Body of pancreas (tissue), 4 donors: ENCODE measurements around the gene IL4. TPM values are rescaled to one million over a fixed set of nuclear protein-coding genes. Genes with fewer than 3 reads are reported as not detected.

Experiments used
- ATAC-seq: fragments of 150-250 bp; one replicate; pipeline ENCODE4 v1.9.1; 2016
- DNase-seq, 4 donors: peaks; one replicate each; pipeline ENCODE4 v3.0.0-alpha.2; 2019
- H3K27ac ChIP-seq, 4 donors: fragments of 200-600 bp; sonication (generic); 1 replicate in 3 of 4; 2 replicates in 1 of 4; pipeline versions ENCODE4 v1.5.1 to v1.6.1; 2016 to 2019; ENCODE audit warnings: mild to moderate bottlenecking in 1 of 4, mixed read lengths in 1 of 4, moderate library complexity in 1 of 4
- H3K27me3 ChIP-seq, 2 donors: fragments of 200-600 bp; sonication (generic); one replicate each; pipeline ENCODE4 v1.6.0; 2016; ENCODE audit warnings: mild to moderate bottlenecking in 1 of 2
- H3K36me3 ChIP-seq, 2 donors: fragments of 200-600 bp; sonication (generic); replicated peaks in 1 of 2; 2 replicates each; pipeline ENCODE4 v1.5.1; 2016; ENCODE audit warnings: low read depth in 2 of 2; ENCODE audit not compliant: insufficient read depth in 1 of 2
- H3K4me1 ChIP-seq: fragments of 200-600 bp; sonication (generic); one replicate; pipeline ENCODE4 v1.6.0; 2016
- H3K4me3 ChIP-seq, 2 donors: fragments of 200-600 bp; sonication (generic); 1 replicate in 1 of 2; 2 replicates in 1 of 2; pipeline ENCODE4 v1.5.1; 2016 to 2019
- H3K9me3 ChIP-seq, 3 donors: fragments of 200-600 bp; sonication (generic); 1 replicate in 2 of 3; 2 replicates in 1 of 3; pipeline ENCODE4 v1.5.1; 2016
- CTCF ChIP-seq, 7 experiments: fragments of 450-650 bp in 4 of 7; fragments of 200-600 bp in 3 of 7; sonication (generic) in 3 of 7; IDR thresholded peaks; one replicate each; pipeline ENCODE4 v1.5.1; 2016 to 2019; ENCODE audit warnings: antibody characterized with exemption in 7 of 7
- POLR2A ChIP-seq, 3 donors: fragments of 450-650 bp; IDR thresholded peaks; one replicate each; pipeline ENCODE4 v1.6.1; 2016; ENCODE audit warnings: antibody characterized with exemption in 3 of 3, mild to moderate bottlenecking in 2 of 3
- whole genome bisulfite sequencing, 2 donors: methylation state at CpG; one replicate each; pipeline ENCODE4 v1.1.5; 2017; 5-methylcytosine and 5-hydroxymethylcytosine counted together
- intact Hi-C: fragments of 100-400 bp; cut with DNase I; formaldehyde crosslinking; loops from one replicate; pipeline ENCODE4 v1.15.1; 2023
- total RNA-seq, 2 donors: library from RNA; depleted of rRNA; stranded (reverse); fragments of >200 nt; gene quantifications; one replicate each; pipeline ENCODE4 v1.1.0, GENCODE V29; 2016

Gene IL4
- total RNA-seq, 2 donors from 2014 or later, result not detected

- no peaks in the 10 kb centered on the region for H3K9me3 ChIP-seq
- no peak overlapping the region for H3K27ac ChIP-seq
- no peak overlapping the region for H3K4me3 ChIP-seq
- ATAC-seq (no peak), DNase-seq (no peak)
- H3K36me3 ChIP-seq, result peaks cover 0 to 9% of the 10 kb centered on the region in 2 donors
- TF ChIP-seq CTCF (IDR thresholded peaks at IDR 0.05), result no peak
- no peak for TF ChIP-seq POLR2A (IDR thresholded peaks at IDR 0.05)
- no peaks in the 10 kb centered on the region for H3K27me3 ChIP-seq
- 77 to 87% methylated on average over 1 of the region's 1 CpG for WGBS, 2 donors
- intact Hi-C loops, result no loop called here
- H3K4me1 ChIP-seq, result no peaks in the 10 kb centered on the region
These were observed 31.1 kb downstream of the IL4 start for GRCh38 chr5:132704875-132705274.

- Histone ChIP-seq H3K27ac (no peak overlapping the region), H3K9me3 (no peaks in the 10 kb centered on the region), H3K27me3 (no peaks in the 10 kb centered on the region), H3K4me3 (no peak overlapping the region), H3K4me1 (no peaks in the 10 kb centered on the region), H3K36me3 (peaks cover 0 to 2% of the 10 kb centered on the region in 2 donors)
- no peak for TF ChIP-seq POLR2A (IDR thresholded peaks at IDR 0.05)
- no peak for TF ChIP-seq CTCF (IDR thresholded peaks at IDR 0.05)
- intact Hi-C loops, result no loop called here
- no peak for ATAC-seq
- no peak for DNase-seq
These were observed 34.9 kb downstream of the IL4 start for GRCh38 chr5:132708645-132709044.

GRCh38 chr5:132714456-132715307 lies 40.9 kb downstream of the IL4 start:
- Histone ChIP-seq H3K36me3 (no peaks in the 10 kb centered on the region), H3K27ac (no peak overlapping the region), H3K9me3 (no peaks in the 10 kb centered on the region), H3K4me3 (no peak overlapping the region), H3K4me1 (no peaks in the 10 kb centered on the region), H3K27me3 (no peaks in the 10 kb centered on the region)
- no peak for ATAC-seq
- WGBS, 2 donors, result 56 to 58% methylated on average over 11 of the region's 11 CpGs
- no peak for TF ChIP-seq POLR2A (IDR thresholded peaks at IDR 0.05)
- TF ChIP-seq CTCF (IDR thresholded peaks at IDR 0.05), result peak; percentile 18 to 48 (median 41)
- intact Hi-C loops, result no loop called here
- DNase-seq, result no peak

DNA sequence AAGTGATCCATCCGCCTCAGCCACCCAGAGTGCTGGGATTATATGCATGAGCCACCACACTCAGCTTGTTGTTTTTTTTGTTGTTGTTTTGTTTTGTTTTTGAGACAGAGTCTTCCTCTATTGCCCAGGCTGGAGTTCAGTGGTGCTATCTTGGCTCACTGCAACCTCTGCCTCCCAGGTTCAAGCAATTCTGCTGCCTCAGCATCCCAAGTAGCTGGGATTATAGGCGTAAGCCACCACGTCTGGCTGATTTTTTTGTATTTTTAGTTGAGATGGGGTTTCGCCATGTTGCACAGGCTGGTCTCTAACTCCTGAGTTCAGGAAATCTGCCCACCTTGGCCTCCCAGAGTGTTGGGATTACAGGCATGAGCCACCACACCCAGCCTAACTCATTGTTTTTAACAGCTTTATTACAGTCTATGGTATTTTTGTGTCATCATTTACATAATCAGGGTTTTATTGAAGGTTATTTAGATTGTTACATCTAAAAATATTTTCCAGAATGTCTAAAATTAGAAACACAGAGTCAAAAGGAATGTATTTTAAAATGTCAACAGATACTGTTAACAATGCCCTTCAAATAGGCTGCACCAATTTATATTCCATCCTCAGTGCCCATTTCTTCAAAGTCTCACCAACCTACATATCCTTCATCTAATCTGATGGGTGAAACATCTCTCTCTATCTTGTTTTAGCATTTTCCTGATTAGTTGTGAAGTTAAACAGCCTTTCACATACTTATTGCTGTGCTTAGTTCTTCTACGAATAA lies 44.9 kb downstream of the IL4 start:
- TF ChIP-seq CTCF (IDR thresholded peaks at IDR 0.05), result no peak
- TF ChIP-seq POLR2A (IDR thresholded peaks at IDR 0.05), result no peak
- 90 to 95% methylated on average over 5 of the region's 5 CpGs for WGBS, 2 donors
- intact Hi-C loops, result no loop called here
- no peaks in the 10 kb centered on the region for H3K36me3 ChIP-seq
- no peak overlapping the region for H3K4me3 ChIP-seq
- no peak for DNase-seq
- no peaks in the 10 kb centered on the region for H3K9me3 ChIP-seq
- H3K4me1 ChIP-seq, result no peaks in the 10 kb centered on the region
- no peak for ATAC-seq
- H3K27me3 ChIP-seq, result no peaks in the 10 kb centered on the region
- no peak overlapping the region for H3K27ac ChIP-seq
